Inflammatory macrophage treated with lipopolysaccharide for 4 hours (primary cell): Measurements from ENCODE around the gene SMAGP.
"Not testable (repeated sequence)": the region's sequence is repeated elsewhere in the genome, so short reads cannot be mapped to it uniquely, and the experiment has no call there.

ENCODE experiments used
- DNase-seq: peaks from one replicate; pipeline ENCODE4 v3.0.0-alpha.2; 2020

SMAGP gene

DNA sequence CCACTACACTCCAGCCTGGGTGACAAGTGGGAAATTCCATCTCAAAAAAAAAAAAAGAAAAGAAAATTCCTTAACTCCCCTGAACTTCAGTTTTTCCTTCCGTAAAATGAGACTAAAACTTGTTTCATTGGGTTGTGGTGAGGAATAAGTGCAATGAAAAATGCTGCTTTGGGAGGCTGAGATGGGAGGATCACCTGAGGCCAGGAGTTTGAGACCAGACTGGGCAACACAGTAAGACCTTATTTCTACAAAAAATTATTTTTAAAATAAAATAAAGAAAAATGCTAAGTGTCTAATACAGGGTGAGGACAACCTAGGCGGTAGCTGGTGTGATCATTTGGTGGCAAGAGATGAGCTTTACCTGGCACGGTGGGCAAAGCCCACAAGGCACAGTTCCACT is 6.9 kb downstream of the SMAGP start:
- DNase-seq: no peak

DNA sequence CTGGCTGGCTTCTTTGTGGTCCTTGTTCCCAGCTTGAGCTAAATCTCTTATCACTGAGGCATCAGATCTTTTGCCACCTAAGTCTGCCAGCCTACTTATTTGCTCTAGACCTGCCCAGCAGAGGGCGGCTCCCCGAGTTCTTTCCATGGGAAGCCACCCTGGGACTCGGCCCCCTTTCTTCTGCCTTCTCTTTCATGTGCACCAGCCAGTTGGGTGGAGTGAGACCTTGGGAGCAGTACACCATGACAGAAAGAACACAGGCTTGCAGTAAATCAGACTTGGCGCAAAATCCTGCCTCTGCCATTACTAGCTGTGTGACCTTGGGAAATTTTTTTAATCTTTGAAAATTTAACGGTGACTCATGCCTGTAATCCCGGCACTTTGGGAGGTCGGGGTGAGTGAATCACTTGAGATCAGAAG is 7.4 kb downstream of the SMAGP start:
- DNase-seq: peak; percentile 38

DNA sequence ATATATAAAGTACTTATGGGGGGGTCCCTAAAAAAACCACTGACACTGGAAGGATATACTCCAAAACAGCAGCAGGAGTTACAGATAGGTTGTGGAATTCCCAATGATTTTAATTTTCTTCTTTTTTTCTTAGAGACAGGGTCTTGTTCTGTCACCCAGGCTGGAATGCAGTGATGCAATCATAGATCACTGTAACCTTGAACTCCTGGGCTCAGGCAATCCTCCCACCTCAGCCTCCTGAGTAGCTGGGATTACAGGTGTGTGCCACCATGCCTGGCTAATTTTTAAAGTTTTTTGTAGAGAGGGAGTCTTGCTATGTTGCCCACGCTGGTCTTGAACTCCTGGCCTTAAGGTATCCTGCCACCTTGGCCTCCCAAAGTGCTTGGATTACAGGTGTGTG is 10.6 kb downstream of the SMAGP start:
- DNase-seq: not testable (repeated sequence)

DNA sequence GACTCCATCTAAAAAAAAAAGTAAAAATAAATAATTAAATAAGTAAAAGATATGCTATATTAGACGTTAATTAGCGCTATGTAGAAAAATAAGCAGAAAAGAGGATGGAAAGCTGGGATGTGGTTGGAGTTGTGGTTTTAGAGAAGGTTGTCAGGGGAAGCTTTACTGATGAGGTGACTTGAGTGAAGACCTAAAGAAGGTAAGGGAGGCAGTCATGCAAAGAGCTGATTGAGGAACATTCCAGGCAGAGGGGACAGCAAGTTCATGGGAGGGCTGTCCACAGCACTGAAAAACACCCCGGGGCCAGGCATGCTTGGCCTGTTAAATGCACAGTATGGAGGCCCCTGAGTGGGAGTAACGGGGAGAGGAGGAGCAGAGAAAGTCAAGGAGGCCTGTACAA is 15.7 kb downstream of the SMAGP start:
- no peak for DNase-seq

DNA sequence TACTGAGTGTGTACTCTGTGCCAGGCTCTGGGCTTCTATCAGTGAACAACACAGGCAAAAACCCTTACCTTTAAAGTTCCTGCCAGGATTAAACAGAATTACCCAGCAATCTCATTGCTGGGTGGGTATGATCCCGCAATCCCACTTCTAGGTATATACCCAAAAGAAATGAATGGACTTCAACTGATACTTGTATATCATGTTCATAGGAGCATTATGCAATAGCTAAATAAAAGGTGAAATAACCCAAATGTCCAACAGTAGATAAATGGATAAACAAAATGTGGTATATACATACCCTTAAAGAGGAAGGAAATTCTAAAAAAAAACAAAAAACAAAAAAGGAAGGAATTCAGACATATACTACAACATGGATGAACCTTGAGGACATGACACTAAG is 16.9 kb downstream of the SMAGP start:
- DNase-seq: no peak

DNA sequence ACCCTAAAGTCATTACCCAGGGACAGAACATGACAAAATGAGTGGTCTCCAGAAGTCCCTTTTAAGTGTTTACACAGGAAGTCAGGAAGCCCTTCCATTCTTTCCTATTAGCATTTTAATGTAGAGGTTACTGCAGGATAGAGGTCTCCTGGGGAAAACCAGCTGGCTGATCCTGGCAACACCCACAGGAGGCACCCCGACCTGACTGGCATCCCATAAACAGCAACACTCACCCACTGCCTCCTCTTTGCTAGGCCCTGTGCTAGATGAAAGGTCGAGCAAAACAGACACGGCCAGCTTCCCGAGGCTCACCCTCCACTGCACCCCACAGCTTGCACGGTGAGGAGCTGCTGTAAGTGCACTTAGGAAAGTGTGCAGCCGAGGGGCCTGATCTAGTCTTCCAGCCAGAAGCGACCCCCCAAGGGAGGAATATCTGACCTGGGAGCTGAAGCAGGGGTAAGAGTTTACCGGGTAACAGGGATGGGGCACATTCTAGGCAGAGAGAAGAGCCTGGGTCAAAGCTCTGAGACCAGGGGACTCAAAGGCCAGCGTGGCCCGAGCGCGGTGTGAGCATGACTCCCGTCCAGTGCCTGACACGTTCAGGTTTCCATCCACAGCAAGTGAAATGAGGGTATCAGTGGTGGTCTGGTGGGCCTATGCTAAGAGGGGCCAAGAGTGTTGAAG is 22.6 kb downstream of the SMAGP start:
- DNase-seq: no peak

DNA sequence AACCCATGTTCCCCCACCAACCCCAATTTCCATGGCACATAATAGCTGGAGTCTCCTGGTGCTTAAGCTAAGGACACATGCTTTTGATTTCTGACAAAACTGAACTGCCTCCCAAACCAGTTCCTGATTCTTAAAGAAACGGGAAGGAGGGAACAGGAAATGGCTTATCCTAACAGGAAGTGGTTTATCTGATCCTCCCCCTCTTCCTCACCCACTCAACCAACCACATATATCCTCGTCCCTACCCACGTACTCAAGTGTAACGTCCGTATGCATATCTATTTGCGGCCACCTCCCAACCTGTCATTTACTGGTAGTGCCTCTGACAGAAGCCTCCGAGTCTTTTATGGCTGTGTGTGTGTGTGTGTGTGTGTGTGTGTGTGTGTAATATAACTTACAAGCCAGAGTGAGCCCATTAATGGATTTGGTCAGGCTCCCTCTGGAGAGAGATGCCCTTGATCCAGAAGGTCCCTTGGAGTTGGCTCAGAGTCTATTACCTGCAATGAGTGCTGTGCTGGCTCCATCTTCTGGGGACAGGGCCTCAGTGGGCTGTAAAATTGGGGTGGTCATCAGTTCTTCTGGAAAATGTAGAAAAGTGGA is 23.9 kb downstream of the SMAGP start:
- peak; percentile 90 for DNase-seq

DNA sequence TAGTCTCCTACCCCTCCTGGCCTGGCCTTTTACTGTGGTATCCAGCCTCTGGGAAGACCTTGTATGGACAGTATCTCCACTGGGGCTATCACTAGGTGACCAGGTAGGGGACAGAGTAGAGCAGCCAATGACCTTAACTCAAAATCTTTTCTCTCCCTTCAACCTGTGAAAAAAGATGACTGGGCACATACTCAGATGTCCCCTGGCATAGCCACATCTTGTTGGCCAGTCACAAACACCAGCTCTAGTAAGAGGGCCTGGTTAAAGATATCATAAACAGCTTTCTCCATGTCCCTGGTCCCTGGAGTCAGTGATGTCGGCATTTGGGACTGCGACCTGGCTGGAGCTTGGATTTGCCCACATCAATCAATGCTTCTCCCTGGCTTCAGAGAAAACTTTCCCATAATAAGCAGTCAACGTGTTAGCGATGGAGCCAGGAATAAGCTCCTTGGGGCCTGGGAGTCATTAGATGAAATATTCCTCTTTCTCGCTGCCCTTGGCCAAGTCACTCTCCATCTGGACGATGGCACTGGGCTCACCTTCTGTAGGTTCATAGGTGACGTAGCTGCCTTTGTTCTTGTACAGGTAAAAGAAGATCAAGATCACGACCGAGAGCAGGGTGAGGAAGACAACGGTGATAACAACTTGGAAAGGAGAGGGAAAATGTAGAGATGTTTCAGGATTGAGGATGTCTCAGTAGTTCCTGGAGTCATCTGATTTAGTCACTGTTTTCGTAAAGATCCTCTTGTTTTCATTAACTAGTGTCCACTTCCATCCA is 24.6 kb downstream of the SMAGP start:
- no peak for DNase-seq

DNA sequence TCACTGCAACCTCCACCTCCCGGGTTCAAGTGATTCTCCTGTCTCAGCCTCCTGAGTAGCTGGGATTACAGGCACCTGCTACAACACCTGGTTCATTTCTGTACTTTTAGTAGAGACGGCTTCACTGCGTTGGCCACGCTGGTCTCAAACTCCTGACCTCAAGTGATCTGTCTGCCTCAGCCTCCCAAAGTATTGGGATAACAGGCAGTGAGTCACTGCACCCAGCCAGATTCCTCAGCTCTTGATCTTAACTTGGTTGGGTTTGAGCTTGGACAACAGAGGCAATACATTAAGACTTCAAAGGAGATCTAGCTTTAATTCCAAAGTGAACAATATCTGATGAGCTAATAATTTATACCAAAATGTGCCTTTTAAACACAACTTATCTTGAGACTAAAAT is 25.9 kb downstream of the SMAGP start:
- DNase-seq: no peak

DNA sequence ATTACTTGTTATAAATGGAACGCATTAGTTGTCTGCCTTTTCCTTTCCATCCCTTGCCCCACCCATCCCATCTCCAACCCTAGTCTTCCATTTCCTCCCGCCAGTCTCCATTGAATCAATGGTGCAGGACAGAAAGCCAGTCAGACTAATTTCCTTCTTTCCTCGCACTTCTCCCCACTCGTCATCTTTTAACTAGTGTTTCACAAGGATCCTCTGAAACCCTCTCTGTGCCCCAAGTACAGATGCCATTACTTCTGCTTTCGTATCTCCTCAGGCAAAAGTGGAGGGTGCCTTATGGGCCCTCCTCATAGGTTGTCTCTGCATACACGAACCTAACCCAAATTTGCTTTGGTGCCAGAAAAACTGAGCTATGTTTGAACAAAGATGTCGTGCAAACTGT is 27.3 kb downstream of the SMAGP start:
- peak; percentile 85 for DNase-seq

DNA sequence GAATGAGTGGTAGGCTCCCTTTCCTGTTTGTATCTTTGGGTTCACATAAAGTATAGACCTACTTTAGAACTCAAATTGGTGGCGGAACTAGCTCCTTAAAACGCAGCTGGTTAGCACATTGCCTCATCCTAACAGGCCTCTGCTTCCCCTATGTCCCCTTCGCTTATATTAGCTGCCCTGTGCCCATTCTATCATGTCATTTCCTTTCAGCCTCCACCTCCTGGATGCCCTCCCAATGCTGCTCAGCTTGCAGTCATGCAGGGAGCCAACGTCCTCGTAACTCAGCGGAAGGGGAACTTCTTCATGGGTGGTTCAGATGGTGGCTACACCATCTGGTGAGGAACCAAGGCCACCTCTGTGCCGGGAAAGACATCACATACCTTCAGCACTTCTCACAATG is 28.1 kb downstream of the SMAGP start:
- peak; percentile 81 for DNase-seq

DNA sequence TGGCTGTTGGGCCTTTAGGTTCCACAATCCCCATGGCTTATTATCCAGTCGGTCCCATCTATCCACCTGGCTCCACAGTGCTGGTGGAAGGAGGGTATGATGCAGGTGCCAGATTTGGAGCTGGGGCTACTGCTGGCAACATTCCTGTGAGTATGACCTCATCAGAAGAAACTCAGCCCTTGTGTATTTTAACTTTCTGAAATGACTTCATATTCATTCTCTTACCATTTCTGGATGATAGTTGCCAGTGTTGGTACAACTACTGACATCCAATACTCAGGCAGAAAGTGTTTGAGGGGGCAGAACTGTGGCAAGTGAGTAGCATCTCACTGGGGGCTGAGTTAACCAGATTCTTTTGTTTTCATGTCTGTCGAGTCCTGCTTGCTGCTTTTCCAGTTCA is 29.2 kb downstream of the SMAGP start:
- DNase-seq: no peak

DNA sequence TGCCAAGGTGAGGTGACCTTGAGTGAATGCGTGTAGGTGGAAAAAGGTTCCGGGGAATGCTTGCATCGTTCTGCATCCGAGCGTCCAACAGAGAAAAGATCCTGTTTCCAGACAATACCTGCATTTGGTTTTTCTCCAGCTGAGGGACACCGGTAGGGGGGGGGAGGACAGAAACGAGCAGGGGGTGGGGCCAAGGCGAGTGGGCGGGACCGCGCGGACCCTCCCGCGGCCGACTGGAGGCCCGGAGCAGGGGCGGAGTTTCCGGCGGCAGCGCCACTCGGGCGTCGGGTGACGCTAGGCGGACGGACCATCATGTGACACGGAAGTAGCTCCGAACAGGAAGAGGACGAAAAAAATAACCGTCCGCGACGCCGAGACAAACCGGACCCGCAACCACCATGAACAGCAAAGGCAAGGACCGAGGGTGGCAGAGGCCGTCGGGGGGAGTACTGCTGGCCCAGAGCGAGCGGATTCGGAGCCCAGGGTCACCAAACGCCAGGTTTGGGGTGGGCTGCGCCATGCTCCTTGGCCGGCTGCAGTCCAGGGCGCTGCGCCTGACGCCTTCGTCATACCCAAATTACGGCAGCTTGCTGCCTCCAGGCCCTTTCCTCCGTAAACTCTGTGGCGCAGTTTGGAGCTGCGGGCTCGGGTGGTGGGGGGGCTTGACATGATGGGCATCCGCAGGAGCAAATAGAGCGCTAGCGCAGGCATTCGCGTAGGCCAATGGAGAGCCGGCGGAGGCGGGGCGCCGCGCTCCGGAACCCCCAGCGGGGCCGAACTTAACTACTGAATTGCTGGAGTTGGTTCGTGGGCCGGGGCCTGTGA is 31.5 kb downstream of the SMAGP start, which contains the start of gene DAZAP2:
Gene DAZAP2 (plus strand): TSS at position 317 of the 825 bp plus-strand sequence. CDS start 82 bp downstream, at position 399.
- DNase-seq: peak; percentile 96

DNA sequence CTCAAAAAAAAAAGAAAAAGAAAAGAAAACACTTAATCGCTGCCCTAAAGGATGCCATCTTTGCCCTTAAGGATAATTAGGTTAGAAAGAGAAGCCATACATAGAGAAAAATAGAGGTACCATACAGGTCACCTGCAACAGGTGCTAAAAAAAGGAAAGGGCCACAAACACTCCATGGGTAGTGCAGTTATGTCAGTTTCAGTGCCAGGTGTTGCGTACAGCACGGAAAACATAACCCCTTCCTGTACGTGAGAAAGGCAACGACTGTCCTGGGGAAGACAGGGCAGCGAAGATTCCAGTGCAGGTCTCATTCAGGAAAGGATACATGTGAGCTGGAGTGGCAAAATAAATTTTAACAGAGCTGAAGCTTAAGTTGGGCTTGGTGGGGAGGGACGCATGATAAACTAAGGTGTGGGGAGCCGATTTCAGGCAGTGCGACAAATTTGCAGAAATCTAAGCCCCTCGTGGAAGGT is 32.1 kb downstream of the SMAGP start:
- DNase-seq: no peak

DNA sequence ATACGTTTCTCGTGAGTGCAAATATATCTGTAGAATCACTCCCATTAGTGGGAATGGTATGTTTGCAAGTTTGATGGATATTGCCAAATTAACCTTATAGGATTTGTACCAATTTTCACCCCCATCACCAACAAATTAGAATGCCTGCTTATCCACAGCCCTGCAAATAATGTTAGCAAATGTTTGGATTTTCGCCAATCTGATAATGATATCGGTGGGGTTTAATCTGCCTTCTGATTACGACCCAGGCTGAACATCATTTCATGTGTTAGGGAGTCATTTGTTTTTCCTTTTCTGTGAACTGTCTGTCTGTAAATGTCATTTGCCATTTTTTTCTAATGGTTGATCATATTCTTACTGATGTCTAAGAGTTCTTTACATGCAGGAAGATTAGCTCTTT is 35.7 kb downstream of the SMAGP start:
- no peak for DNase-seq

DNA sequence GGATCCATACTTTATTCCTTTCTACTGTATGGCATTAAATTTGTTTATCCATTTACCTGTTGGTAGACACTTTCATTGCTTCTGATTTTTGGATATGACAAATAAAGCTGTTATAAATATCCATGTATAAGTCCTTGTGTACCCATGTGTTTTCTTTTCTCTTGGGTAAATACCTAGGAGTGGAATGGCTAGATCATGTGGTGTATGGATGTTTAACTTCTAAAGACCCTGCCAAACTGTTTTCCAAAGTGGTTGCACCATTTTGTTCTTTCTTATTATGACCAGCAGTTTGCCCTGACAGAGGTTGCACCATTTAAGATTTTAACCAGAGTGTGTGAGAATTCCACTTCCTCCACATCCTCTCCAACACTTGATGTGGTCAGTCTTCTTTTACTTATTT is 37.6 kb downstream of the SMAGP start:
- no peak for DNase-seq

DNA sequence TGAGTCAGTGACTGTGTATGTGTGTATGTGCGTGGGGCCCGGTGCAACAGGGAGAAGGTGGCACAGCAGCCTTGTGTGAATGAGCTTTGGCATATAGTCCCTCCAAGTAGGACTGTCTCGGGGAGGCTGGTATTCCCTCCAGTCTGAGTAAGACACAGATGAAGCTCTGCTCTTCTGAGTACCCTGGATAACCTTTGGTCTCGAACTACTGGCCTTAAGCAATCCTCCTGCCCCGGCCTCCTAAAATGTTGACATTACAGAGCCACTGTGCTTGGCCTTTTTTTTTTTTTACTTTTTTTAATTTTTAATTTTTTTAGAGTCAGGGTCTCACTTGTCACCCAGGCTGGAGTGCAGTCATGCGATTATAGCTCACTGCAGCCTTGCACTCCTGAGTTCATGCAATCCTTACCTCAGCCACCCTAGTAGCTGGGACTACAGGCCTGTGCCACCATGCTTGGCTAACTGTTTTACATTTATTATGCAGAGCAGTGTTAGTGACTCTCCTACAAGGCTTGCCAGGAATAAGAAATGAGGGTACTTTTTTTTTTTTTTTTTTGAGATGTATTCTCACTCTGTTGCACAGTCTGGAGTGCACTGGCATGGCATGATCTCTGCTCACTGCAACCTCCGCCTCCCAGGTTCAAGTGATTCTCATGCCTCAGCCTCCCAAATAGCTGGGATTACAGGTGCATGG is 41.0 kb downstream of the SMAGP start:
- no peak for DNase-seq

DNA sequence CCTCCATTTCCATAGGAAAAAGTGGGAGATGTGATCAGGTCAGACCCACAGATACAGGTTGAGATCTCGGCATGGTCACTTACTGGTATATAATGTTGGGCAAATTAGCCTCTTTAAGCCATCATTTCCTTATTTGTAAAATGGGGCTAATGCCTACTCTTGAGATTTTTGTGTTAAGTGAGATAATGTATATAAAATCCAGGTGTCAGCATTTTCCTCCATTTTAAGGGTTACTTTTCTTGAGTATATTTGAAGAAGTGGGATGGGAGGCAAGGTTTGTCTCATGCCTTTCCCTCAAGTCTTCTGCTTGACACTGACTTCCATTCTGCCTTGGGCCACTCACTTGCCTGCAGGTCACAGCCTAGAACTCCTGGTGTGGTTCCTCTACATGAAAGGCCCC is 42.3 kb downstream of the SMAGP start:
- DNase-seq: no peak

DNA sequence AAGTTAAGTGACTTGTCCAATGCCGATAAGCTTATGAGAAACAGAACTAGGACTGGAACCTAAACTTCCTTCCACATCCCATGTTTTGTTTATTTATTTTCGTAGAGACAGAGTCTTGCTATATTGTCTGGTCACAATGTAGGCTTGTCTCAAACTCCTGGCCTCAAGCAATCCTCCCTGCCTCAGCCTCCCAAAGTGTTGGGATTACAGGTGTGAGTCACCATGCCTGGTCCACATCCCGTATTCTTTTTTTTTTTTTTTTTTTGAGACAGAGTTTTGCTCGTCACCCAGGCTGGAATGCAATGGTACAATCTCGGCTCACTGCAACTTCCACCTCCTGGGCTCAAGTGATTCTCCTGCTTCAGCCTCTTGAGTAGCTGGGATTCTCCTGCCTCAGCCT is 43.1 kb downstream of the SMAGP start:
- DNase-seq: not testable (repeated sequence)

DNA sequence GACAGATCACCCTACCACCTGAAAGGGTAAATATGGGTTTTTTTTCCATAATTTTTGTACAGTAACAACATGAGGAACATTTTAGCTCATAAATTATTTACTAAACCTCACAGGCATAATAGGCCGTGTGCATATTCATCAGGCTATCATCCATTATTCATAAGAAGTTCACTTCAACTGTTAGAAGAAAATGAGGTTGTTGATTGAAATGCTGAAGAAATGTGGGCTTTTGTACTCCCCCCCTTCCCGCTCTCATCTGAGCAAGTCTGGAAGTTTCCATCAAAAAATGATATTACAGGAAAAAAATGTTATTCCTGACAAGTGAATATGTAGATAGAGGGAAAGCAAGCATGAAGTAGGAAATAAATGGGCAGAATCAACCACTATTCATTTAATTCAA is 44.4 kb downstream of the SMAGP start:
- no peak for DNase-seq

DNA sequence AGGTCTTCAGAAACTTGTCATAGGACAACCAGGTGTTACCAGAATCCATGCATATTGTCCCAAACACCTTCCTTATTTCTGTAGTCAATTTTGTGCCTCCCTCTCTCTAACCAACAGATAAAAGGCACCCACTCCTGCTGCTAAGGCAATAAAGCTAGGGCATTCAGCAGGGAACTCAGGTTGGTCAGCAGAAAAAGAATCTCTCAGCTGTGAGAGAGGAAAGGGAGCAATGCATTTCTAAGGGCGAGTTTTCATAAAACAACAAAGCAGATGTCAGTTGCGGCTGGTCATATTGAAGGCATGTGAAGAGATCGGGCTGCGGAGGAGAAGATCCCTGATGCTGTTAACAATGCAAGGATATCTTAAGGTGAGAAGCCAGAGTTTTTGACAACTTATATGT is 45.0 kb downstream of the SMAGP start:
- DNase-seq: no peak

DNA sequence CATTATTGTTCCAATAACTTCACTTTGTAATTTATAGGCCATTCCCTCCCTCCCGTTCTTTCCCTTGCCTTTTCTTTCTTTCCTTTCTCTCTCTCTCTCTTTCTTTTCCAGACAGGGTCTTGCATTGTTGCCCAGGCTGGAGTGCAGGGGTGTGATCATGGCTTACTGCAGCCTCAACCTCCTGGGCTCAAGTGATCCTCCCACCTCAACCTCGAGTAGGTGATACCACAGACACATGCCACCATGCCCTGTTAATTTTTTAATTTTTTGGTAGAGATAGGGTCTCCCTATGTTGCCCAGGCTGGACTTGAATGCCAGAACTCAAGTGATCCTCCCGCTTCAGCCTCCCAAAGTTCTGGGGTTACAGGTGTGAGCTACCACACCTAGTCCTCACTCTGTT is 45.6 kb downstream of the SMAGP start:
- no peak for DNase-seq
